Brain microvascular endothelial cell (primary cell): ENCODE data around the gene THADA.

Experiments used
- DNase-seq: peaks from one replicate; pipeline ENCODE4 v3.0.0-alpha.2; 2020
- H3K27ac ChIP-seq: fragments of 250-450 bp; sonication (Bioruptor Pico); 2 replicates; pipeline ENCODE4 v1.5.1; 2020; ENCODE audit warnings: mild to moderate bottlenecking, moderate library complexity
- H3K27me3 ChIP-seq: fragments of 250-450 bp; sonication (Bioruptor Pico); replicated peaks from 2 replicates; pipeline ENCODE4 v1.5.1; 2020; ENCODE audit warnings: mild to moderate bottlenecking
- H3K36me3 ChIP-seq: fragments of 250-450 bp; sonication (Bioruptor Pico); replicated peaks from 2 replicates; pipeline ENCODE4 v1.5.1; 2020; ENCODE audit warnings: mild to moderate bottlenecking
- H3K4me3 ChIP-seq: 2 replicates; pipeline ENCODE4 v1.5.1; 2011; ENCODE audit warnings: low read depth, mild to moderate bottlenecking, control low read depth, low read length, moderate library complexity
- CTCF ChIP-seq: IDR thresholded peaks from 2 replicates; pipeline ENCODE4 v1.5.1; 2011; ENCODE audit warnings: low read depth, mild to moderate bottlenecking, moderate library complexity, low read length, control low read depth, inconsistent platforms; ENCODE audit errors: missing control alignments
- in situ Hi-C: cut with HindIII; loops from 2 replicates; pipeline ENCODE4 v1.10.0; 2017; ENCODE audit warnings: low sequenced_read_pairs, low pct_ligation_motif_present

Gene THADA

GRCh38 chr2:43344868-43345373, 250.9 kb downstream of the THADA start:
- TF ChIP-seq CTCF = no peak
- DNase-seq = no peak
- in situ Hi-C loops = no loop called here
- no peaks in the 10 kb centered on the region for H3K36me3 ChIP-seq
- no peaks in the 10 kb centered on the region for H3K27me3 ChIP-seq
- H3K27ac ChIP-seq = no peak overlapping the region
- H3K4me3 ChIP-seq = no peak overlapping the region

- Histone ChIP-seq H3K4me3 (no peak overlapping the region), H3K36me3 (no peaks in the 10 kb centered on the region), H3K27ac (no peak overlapping the region), H3K27me3 (no peaks in the 10 kb centered on the region)
- DNase-seq = peak; percentile 92
- no peak for TF ChIP-seq CTCF
- in situ Hi-C loops = no loop called here
Measured at GRCh38 chr2:43343573-43344304, 252.1 kb downstream of the THADA start.

DNA sequence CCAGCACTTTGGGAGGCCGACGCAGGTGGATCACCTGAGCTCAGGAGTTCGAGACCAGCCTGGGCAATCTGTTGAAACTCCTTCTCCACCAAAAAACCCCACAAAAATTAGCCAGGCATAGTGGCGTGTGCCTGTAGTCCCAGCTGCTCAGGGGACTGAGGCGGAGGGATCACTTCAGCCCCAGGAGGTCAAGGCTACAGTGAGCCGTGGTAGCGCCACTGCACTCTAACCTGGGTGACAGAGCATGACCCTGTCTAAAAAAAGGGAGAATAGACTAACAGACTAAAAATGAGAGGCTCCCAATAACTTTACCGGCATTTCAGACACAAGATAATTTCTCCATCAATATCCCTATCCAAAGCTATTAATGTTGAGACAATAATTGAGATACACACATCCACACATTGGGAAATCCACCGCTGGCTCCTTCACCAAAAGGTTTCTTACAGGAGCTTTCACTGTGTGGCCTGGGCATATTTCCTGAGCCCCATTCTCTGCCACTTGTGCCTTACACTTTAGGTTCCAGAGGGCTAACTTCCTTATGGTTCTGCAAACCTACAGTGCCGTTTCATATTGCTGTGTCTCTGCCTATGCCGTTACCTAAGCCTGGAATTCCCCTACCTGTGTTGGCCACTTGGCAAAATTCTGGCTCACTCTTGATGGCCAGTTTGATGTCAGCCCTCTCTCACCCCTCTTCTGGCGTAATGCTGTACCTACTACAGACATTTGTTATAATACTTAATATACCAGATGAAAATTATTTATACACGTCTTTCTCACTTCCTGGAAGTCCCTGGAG, 253.7 kb downstream of the THADA start:
- no peak for DNase-seq
- Histone ChIP-seq H3K36me3 (no peaks in the 10 kb centered on the region), H3K27ac (no peak overlapping the region), H3K4me3 (no peak overlapping the region), H3K27me3 (no peaks in the 10 kb centered on the region)
- in situ Hi-C loops = no loop called here
- TF ChIP-seq CTCF = no peak

GRCh38 chr2:43340945-43341356, 254.9 kb downstream of the THADA start:
- no peak for TF ChIP-seq CTCF
- no peaks in the 10 kb centered on the region for H3K36me3 ChIP-seq
- DNase-seq = peak; percentile 55
- in situ Hi-C loops = no loop called here
- H3K4me3 ChIP-seq = no peak overlapping the region
- H3K27me3 ChIP-seq = no peaks in the 10 kb centered on the region
- H3K27ac ChIP-seq = peak overlapping the region; percentile 48

GRCh38 chr2:43340066-43340465, 255.8 kb downstream of the THADA start:
- Histone ChIP-seq H3K4me3 (no peak overlapping the region), H3K27ac (no peak overlapping the region), H3K27me3 (no peaks in the 10 kb centered on the region), H3K36me3 (no peaks in the 10 kb centered on the region)
- no peak for TF ChIP-seq CTCF
- DNase-seq = no peak
- in situ Hi-C loops = no loop called here
